Activated CD4-positive, alpha-beta T cell treated with anti-CD3 and anti-CD28 coated beads for 48 hours (primary cell): ENCODE data around the gene VASP.

Experiments used
- DNase-seq: peaks from one replicate; pipeline ENCODE4 v3.0.0-alpha.2; 2020

VASP gene

DNA sequence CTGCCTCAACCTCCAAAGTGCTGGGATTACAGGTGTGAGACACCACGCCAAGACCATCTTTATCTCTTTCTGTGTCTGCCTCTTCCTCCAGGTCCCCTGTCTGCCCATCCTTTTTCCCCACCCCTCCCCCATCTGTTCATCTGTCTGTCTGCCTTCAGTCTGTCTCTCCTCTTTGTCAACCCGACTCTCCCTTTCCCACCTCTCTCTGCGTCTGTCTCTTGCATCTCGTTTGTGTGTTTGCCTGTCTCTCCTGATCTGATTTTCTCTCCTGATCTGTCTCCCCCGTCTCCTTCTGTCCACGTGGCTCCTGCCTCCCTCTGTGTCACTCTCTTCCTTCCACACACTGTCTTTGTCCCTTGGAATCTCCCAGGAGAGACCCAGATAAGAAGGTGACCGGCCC lies 10.0 kb downstream of the VASP start:
- DNase-seq = no peak

DNA sequence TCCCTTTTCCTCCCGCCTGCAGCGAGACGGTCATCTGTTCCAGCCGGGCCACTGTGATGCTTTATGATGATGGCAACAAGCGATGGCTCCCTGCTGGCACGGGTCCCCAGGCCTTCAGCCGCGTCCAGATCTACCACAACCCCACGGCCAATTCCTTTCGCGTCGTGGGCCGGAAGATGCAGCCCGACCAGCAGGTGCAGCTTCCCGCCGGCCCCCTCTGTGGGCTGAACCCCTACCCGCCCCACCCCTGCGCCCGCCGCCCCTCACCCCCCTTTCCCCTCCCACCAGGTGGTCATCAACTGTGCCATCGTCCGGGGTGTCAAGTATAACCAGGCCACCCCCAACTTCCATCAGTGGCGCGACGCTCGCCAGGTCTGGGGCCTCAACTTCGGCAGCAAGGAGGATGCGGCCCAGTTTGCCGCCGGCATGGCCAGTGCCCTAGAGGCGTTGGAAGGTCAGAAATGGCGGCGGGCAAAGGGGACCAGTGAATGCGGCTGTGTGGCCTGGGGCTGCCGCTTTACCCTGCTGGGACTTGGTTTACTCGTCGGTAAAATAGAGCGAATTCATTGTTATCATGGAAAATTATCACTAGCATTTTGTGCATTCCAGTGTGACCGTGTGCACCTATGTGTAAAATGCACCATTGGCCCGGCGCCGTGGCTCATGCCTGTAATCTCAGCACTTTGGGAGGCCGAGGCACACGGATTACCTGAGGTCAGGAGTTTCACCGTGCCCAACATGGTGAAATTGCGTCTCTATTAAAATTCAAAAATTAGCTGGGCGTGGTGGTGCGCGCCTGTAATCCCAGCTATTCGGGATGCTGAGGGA lies 10.6 kb downstream of the VASP start:
- no peak for DNase-seq

DNA sequence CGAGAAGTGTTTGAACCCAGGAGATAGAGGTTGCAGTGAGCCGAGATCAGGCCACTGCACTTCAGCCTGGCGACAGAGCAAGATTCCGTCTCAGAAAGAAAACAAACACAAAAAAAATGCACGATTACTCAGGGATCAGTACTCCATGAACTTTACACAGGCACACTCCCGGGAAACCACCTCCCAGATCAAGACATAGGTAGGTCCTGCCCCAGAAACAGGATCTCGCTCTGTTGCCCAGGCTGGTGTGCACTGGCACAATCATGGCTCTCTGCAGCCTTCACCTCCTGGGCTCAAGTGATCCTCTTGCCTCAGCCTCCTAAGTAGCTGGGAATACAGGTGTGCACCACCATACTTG lies 11.2 kb downstream of the VASP start:
- no peak for DNase-seq

DNA sequence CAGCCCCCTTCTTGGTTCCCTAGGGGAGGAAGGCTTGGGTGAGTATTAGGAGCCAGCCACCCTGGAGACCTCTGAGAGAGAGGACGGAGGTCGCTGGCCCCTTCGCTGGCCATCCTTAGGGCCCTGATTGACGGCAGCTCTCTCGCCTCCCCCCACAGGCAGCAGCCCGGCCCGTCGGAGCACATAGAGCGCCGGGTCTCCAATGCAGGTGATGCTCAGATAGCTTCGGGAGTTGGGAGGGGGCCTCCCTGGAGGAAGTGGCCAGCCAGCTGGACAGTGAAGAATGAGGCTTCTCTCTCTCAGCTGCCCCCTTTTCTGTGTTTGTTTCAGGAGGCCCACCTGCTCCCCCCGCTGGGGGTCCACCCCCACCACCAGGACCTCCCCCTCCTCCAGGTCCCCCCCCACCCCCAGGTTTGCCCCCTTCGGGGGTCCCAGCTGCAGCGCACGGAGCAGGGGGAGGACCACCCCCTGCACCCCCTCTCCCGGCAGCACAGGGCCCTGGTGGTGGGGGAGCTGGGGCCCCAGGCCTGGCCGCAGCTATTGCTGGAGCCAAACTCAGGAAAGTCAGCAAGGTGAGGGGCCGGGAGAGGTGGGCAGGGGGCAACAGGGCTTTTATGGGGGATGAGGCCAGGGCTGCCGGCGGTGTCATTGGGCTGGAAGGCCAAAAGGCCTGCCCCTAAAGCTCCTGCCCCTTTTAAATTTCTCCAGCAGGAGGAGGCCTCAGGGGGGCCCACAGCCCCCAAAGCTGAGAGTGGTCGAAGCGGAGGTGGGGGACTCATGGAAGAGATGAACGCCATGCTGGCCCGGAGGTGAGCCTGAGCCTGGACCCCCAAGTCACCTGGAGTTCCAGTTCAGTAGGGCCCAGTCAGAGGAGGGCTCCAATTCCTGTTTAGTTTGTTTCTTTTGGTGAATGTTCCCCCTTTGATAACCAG lies 15.0 kb downstream of the VASP start:
- DNase-seq = no peak

DNA sequence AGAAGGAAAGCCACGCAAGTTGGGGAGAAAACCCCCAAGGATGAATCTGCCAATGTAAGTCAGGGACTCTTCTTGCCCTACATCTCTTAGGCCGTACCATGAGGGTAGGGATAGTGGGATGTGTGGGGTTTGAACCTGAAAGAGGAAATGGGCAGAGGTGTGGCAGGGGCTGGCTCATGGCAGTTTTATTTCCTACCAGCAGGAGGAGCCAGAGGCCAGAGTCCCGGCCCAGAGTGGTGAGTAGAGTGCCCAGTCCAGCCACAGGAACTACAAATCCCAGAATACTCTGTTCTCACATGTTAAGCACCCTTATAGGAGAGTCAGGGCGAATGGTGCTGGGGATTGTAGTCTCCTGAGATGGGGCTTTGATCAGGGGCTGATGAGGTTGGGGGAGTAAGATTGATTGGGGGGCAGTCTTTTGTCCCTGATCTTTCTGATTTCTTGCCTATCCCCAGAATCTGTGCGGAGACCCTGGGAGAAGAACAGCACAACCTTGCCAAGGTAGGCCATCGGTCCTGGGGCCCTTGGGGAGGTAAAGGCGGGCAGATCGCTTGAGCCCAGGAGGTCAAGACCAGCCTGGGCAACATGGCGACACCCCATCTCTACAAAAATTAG lies 16.5 kb downstream of the VASP start:
- DNase-seq = peak; percentile 81

DNA sequence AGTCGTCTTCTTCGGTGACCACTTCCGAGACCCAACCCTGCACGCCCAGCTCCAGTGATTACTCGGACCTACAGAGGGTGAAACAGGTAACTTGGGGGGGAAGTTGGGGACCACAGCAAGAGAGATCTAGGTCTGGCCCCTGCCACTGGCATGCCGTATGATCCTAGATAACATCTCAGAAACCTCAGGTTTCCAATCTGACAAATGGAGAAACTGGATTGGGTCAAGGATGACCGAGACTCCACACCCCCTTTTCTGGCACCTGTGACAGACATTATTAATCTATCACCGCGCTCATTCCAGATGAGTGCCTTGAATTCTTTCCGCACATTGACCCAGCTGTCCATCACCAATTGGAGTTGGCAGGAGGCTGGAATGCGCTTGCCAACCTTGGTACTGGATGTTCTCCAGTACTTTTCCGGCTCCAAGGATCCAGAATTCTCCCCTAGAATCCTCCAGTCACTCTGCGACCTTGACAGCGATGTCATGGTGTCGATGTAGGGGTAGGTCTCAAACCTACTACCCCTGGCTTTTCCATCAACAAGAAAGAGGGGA lies 17.4 kb downstream of the VASP start:
- no peak for DNase-seq

DNA sequence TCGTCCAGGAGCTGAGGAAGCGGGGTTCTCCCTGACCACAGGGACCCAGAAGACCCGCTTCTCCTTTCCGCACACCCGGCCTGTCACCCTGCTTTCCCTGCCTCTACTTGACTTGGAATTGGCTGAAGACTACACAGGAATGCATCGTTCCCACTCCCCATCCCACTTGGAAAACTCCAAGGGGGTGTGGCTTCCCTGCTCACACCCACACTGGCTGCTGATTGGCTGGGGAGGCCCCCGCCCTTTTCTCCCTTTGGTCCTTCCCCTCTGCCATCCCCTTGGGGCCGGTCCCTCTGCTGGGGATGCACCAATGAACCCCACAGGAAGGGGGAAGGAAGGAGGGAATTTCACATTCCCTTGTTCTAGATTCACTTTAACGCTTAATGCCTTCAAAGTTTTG lies 18.9 kb downstream of the VASP start:
- peak; percentile 22 for DNase-seq

DNA sequence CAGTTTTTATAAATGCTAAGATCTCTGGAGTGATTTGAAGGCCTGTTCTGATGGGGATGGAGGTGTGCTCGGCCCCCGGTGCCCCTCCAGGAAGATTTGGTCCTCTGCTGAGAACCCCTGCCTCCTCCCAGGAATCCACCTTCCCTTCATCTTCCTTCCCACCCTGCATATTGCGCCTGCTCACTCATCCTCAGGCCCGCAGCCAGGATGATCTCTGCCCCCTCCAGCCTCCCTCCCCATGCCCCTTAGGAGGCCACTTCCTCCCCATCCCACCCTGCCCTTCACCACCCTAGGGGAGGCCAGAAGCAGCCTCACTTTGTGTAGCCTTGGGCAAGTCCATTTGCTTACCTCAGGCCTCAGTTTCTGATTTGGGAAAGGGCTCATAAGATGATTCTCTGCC lies 19.7 kb downstream of the VASP start:
- DNase-seq = no peak

DNA sequence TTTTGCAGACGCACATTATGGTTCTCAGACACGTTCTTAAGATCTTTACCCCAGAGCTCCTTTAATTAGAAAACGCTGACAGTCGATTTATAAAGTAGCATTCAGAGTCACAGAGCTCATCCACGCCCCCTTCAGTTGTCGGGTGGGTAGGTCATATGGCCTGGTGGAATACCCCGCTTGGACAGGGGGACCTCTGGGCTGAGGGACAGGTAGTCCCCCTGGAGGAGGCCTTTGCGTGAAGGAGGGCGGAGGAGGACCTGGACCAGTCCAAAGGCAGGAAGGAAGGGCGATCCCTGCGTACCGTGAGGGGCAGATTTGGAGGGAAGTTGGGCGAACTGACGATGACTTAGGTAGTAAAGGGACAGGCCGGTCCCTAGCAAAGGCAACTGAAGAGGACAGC lies 20.5 kb downstream of the VASP start:
- no peak for DNase-seq

DNA sequence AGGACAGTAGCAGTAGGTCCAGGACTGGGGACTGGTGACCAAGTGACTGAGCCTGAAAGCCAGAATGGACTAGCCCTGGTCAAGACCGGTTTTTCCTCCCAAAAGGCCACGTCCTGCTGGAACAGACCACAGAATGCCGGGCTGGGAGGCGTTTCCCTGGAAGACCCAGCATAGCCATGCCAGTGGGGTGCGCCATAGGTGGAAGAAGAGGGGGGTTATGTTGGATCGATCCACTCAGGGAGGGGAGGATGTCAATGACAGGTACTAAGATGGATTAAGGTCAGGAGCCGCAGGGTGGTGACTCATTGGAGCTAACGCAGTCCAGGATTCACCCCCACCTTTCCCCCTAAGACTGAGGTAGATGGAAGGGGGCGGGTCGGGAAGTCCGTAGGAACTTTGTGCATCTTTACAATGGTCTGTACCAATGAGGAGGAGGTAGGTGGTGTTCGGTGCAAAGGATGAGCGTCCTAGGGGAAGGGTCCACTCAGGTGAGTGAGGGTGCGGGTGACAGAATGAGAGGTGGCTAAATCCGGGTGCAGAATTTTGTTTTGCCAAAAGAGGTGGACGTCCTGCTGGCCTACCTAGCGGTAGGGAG lies 21.0 kb downstream of the VASP start:
- DNase-seq = no peak

DNA sequence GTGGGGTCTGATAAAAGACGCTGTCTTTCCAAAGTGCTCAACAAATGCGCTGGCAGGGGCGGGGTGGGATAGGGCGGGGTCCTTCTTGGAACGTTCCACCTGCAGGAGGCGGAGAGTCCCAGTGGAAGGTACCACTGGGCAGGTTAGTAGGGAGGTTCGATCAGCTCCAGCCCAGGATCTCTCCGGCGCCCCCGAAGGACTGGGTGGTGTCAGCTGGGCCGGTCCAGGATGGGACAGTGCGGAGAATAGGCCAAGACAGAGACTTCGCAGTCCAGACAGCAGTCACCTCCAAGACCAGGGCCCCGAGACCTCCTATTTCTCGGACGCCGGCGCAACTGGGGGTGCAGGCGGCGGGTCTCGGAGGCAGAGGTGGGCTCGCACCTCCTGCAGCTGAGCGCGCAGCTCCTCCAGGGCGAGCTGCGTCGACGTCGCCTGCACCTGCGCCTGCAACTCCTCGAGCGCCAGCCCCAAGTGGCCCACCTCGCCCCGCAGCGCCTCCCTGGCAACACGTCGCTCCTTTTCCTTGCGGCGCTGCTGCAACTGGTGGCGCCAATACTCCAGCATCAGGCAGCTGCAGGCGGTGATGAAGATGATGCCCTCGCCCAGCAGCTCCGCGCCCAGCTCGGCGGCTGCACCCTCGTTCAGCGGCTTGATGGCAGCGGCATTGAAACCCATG lies 21.6 kb downstream of the VASP start:
- peak; percentile 40 for DNase-seq

DNA sequence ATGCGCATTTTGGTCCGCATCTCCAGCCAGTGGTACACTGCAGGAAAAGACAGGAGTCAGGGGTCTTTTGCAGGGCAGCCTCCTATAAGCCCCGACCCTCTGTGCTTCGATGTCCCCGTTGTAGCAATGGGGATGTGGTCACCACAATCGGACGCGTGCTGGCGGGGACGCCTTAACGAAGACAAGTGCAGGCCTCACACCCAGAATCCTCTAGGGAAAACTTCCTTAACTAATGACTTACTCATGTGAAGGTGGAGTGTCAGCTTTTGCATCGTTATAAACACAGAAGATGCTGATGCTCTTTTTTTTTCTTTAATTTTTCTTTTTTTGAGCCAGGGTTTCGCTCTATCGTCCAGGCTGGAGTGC lies 22.1 kb downstream of the VASP start:
- DNase-seq = no peak

DNA sequence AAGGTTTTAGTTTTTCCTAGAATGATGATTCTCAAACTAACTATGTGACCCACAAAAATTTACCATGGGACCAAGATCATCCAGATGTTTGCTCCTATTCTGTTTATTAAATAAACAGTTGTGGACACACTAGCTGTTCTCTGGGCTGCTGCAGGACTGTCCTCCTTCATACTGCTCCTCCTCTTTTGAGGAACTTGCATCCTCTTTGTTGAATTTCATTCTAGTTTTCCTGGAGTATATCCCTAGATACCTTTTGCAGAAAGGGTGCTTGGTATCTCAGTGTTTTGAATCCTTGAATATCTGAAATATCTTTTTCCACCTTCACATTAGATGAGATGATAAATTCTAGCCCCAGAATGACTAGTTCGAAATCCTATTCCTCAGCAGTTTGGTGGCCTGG lies 24.1 kb downstream of the VASP start:
- DNase-seq = no peak

DNA sequence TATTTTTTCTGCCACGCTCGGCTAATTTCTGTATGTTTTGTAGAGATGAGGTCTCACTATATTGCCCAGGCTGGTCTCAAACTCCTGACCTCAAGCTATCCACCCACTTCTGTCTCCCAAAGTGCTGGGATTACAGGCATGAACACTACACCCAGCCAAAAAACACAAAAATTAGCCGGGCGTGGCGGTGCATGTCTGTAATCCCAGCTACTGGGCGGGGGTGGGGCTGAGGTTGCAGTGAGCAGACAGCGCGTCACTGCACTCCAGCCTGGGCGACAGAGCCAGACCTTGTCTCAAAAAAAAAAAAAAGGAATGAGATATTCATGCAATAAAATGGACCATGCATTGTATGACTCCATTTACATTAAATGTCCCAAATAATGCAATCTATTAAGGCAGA lies 32.2 kb downstream of the VASP start:
- DNase-seq = no peak

DNA sequence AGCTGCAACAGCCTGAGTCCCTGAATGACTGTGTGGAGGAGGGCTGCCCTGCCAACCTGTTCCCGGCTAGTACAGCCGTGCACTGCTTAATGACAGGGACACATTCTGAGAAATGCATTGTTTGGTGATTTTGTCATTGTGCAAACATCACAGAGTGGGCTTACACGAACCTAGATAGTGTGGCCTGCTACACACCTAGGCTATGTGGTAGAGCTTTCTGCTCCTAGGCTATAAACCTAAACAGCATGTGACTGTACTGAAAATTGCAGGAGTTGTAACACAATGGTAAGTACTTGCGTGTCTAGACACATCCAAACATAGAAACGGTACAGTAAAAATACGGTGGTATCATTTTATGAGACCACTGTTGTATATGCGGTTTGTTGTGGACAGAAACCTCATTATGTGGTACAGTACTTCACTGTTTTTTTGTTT lies 35.0 kb downstream of the VASP start:
- DNase-seq = no peak

DNA sequence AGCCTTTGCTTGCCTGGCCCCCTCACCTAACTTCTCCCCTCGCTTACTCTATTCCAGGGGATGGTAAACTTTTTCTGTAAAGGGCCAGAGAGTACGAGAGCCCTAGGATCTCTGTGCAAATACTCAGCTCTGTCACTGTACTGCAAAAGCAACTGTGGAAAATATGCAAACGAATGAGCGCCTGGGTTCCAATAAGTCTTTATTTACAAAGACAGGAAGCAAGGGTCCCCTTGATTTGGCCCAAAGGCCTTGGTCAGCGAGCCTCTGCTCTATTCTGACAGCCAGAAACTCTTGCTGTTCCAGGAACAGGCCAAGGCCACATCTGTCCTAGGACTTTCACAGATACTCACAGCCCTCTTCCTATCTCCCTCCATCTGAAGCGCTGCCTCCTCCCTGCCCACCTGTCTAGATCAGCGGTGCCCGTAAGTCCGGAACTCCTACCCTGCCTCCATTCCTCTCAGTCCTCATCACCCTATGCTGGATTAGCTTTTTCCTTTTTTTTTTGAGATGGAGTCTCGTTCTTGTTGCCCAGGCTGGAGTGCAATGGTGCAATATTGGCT lies 40.0 kb downstream of the VASP start:
- DNase-seq = no peak

DNA sequence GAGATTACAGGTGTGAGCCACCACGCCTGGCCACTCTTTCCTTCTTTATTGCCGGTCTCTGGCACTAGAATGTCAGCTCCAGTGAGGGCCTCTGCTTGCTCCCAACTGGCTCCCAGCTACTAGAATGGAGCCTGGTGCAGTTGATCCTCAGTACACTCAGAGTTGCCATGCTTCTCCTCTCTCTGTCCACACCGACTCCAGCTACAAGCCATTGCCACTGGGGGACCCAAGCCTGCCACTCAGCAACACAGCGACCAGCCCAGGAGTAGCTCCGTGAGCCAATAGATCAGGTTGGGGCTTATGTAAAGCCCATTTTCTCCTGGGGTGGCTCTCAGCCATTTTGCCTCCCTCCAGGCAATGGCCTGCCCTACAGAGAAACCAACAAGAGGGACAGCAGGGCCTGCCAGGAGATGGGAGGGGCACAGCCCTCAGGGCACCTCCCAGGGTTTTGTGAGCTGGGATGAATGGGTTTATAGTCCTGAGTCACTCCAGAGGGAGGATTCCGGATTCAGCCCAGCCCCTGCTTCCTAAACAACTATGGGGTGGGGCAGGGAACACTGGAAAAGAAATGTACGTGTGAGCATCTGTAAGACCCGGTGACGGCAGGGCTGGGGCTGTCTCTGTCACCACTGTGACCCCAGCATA lies 40.8 kb downstream of the VASP start:
- DNase-seq = no peak

DNA sequence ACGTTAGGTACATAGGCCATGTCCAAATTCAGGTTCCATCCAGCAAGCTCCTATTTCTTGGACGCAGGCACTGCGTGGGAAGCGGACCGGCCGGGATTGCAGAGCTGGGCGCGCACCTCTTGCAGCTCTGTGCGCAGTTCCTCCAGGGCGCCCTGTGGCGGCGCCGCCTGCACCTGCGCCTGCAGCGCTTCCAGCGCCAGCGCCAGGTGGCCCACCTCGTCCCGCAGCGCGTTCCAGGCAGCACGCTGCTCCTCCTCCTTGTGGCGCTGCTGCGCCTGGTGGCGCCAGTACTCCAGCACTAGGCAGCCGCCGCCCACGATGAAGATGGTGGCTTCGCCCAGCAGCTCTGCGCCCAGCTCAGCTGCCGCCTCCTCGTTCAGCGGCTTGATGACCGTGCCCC lies 46.2 kb downstream of the VASP start:
- DNase-seq = no peak

DNA sequence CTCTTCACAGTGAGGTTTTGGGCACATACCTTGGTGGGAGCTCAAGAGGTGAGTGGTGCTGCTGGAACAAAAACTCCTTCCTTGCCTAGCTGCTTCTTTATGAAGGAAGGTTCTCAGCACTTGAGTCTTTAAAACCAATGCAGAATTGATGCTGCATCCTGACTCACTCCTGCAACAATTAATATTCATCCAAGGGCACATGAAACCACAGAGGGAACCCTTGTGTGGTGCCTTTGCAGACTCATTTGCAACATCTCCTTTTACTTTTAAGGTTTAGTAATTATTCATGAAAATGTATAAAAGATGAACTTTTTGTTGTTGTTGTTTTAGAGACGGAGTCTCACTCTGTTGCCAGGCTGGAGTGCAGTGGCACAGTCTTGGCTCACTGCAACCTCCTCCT lies 47.2 kb downstream of the VASP start:
- DNase-seq = no peak

DNA sequence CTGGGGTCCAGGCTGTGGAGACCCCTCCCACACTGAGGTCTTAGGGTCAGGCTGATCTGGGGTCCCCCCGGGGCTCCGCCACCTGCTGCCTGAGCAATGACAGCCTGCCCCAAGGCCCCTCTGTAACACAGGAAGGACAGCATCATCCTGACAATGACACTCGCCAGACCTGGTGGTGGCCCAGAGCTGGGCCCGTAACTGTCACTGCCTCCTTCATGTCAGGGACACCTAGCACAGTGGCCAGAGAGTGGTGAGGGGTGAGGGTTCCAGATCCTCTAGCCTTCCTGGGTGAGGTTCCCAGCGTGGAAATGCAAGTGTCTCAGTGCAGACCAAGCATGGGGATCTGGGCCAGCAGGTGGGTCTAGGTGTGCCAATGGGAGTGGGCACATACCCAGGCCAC lies 49.6 kb downstream of the VASP start:
- no peak for DNase-seq

DNA sequence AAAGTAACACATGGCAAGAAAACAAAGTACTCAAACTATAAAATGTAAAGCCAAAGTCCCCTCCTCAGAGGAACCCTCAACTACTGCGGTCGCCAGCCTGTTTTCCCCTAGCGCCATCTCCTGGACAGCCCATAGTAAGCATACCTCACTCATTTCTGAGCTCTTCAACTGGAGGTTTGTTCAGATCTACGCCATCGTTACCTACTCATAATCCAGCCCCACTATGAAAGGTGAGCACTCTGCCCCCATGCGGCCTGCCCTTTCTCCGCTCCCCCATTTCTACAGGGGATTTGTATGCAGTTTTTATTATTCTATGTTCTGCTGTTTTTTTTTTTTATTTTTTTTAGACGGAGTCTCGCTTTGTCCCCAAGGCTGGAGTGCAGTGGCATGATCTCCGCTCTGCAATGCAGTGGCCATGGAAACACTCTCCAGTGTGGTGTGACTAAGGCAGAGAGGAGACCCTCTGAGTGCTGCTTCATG lies 51.2 kb downstream of the VASP start:
- peak; percentile 79 for DNase-seq
